ENCODE measurements around the gene SRPK1.

Gene SRPK1

DNA sequence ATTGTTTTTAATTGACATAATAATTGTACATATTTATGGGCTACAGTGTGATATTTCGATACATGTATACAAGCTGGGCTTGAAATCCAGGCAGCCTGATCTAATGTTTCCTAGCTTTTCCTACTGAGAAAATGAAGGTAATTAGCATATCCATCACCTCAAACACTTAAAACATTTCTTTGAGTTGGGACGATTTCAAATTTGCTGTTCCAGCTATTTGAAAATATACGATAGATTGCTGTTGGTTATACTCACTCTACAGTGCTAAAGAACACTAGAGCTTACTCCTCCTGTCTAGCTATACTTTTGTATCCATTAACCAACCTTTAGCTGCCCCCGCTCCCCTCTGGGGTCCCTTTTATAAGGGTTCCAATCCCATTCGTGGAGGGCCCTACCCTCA, 111.1 kb downstream of the SRPK1 start:
- no peak for DNase-seq

DNA sequence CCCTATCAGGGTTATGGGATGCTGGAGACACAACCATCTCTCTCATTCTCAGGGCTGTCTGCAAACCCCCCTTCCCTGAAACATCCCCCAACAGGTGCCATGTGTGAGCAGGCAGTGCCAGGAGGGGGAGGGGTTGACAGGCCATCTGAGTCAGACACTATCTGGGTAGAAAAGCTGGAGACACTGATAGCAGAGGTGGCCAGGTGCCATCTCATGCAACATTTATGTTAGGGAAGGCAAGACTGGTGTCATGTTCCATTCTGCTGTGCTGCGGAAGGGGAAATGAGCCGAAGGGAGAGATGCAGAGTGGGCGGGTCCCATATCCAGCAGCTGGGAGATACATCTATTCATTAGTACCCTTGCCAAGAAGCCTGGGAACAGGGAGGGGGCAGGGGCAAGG, 112.2 kb downstream of the SRPK1 start:
- DNase-seq, result no peak

DNA sequence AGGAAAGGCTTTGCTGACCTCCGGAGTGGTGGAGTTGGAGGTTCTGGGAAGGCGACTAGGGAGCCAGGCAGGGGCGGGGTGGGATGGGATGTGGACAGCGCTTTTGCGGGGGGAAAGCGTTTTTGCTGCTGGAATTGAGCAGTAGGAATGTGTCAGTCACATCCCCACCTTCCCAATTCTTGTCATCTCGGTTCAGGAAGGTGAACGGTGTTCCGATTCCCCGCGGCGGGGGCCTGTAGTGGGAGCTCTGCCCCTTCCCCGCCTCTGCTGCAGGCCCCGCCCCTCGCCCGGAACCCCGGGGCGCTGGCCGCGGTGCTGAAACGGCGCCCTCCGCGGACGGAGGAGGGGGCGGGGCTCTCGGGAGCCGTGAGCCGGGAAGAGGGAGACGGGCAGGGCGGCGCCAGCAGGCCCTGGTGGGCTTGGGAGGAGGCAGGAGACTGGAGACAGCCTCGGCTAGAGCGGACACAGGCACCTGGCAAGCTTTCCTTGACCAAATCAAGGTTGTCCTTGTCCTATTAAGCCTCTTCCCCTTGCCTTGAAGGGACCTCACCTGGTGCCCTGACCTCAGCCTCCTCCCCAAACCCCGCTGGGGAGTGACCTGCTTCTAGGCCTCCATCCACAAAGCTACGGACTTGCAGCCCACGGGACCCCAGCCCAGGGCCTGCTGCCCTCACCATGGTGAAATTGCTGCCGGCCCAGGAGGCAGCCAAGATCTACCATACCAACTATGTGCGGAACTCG, 115.7 kb downstream of the SRPK1 start, which contains the start of gene LHFPL5:
Gene LHFPL5 (plus strand): TSS at position 357 of the 741 bp plus-strand sequence. CDS start 319 bp downstream, at position 676.
- no peak for DNase-seq

DNA sequence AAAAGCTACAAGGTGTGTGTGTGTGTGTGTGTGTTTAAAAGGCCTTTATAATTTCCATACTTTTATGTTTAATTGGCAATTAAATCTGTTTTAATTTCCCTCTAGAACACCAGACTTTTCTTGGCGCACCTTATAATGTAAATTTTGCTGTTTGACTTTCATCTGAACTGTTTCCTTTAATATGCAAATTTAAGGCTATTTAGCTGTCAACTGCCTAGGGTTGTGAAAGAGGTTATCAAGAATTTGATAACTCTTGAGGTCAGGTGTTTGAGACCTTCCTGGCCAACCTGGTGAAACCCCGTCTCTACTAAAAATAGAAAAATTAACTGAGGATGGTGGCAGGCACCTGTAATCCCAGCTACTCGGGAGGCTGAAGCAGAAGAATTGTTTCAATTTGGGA, 119.8 kb downstream of the SRPK1 start:
- DNase-seq, result no peak

DNA sequence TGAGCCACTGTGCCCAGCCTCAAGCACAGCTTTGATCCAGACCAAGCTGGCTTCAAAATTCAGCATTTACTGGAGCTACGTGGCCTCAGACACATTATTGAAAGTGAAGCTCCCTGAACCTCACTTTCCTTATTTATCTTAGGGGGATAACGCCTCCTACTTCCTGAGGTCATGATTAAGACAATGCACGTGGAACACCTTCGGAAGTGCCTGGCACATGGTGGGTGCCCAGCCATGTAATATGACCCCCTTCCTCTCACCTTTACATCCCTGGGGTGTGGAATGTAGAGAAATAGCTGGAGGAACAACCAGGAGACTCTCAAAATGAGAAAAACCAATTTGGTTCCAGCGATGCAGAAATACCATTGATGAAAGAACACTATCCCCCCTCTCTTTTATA, 122.2 kb downstream of the SRPK1 start:
- DNase-seq, result no peak

DNA sequence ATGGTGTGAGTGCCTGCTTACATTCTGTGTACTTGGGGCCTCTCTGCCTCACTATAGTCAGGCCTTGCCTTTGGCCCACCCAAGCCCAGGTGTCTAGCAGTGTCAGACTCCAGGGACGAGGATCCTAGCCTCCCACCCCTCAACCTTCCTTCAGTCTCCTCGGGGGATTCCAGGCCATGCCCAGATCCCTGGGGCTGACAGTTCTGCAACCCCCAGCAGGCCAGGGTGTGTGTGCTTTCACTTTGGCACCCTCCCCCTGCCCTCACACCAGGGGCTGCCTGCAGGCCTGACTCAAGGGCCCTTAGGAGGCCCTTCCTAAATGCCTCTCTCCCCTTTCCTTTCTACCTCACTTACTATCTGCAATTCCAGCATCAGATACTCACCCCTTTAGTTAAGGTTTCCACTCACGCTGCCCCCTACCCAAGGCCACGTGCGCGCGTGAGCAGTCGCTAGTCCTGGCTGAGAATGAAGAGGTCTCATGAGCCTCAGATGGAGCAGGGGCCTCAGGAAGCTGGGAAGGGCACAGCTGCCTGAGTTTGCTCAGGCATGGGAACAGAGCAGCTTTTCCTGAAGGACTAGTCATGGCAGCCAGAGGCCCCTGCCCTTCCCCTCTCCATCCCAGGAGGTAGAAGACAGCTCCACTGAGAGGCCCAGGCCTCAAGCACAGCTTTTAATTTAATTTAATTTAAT, 122.9 kb downstream of the SRPK1 start:
- DNase-seq, result no peak

DNA sequence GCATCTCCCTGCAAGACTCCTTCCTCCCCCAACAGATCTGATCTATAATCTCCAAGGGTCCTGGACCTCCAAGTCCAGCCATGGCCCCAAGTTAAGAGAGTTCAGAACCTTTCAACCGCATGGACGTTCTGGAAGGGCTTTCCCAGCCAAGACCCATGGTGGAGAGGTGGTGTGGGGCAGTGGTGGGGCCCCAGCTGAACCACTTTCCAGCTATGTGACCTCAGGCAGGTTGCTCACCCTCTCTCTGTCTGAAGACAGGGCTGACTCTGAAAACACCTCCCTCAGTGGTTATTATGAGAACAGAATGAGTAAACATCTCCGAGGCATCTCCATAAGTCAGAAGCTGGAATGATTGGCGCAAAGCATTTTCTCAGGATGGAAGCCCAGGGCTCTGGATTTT, 124.7 kb downstream of the SRPK1 start:
- DNase-seq, result no peak

DNA sequence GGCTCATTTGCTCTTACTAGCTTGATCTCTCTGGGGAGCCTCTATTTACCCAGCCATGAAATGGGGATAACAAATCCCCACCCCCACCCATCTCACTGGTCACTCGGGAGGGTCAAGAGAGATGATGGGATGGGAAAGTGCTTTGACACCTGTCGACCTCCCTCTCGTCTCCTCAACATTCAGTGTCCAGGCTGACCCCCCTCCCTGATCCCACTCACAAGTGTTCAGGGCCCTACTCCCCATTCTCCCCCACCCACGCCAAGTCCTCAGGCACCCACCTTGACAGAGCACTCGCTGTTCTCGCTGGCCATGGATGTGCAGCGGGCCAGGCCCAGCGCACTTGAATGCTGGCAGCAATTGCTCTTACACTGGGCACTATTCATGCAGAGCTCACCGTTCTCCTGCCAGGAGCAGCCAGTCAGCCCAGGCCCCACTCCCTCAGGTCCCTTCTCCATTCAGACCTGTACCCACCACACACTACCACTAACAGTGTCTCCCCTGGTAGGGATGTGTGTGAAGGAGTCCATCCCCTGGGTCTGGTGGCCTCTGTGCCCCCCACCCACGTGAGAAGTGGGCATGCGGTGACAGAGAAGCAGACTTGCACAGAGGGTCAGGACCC, 125.3 kb downstream of the SRPK1 start:
- DNase-seq, result no peak

DNA sequence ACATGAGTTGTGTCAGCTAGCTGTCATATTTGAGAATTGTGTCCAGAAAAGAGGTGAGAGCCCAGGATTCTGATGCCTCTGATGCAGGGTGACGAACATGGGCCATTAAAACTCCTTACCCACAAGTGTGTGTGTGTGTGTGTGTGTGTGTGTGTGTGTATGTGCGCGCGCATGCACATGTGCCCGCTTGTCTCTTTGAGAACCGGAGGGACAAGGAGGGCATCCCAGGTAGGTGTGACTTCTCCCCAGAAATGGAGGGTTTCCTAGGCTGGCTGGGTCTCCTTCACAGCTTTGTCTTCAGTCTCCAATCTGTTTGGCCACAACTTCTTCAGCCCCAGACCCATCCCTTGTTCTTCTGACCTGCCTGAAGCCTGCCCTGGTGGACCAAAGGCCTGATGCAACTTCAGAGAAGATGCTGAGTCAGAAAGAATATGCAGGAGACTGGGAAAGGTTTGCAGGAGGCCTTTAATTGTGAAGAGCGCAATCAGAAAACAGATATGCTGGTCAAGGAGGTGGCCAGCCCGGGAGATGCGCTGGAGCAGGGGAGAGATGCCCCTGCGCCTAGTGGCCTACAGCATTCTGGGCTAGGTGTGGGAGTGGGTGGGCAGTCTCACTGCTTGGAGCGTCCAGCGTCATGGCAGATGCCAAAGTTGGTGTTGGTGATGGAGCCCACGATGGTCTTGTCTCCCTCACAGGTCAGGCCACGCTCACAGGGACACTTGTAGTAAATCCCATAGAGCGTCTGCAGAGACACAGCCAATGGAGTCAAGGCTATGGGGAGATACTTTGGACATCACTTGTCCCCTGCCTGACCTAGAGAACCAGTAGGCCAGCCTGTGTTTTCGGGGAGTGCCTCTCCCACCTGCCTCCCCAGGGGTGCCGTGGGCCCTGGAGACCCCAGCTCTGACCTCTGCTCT, 126.1 kb downstream of the SRPK1 start:
- no peak for DNase-seq

DNA sequence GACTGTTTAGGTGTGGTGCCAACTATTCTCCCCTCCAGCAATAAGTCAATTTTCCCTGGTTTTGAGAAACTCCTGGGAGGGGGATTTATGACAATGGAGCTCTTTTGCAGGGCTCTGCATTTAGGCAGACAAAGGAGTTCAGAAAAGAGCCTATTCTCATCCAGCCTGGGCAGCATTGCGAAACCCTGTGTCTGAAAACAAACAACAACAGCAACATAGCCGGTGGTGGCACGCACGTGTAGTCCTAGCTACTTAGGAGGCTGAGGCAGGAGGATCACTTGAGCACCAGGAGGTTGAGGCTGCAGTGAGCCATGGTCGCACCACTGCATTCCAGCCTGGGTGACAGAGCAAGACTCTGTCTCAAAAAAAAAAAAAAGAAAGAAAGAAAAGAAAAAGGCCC, 130.2 kb downstream of the SRPK1 start:
- DNase-seq, result no peak

DNA sequence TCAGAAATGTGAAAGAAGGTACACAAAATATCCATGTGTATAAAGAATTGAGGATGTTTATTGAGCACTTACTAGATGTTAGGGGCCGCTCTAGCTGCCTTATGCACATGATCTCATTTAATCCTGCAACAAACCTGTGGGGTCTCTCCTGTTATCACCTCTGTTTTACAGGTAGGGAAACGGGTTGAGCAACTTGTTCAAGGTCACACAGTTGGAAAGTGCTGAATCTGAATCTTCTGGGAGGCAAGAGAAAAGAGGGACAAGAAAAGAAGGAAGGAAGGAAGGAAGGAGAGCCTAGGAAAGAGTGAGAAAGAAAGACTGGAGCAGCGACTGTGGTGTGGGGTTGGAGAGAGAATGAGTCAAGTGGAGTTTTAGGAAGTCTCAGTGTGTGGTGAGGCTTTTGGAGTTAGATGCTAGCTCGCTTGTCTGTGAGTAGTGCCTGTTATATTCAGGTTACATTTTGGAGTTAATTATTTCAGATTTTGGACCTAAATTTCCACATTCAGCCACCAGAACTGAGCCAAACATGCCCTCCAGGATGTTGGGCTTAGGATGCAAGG, 132.4 kb downstream of the SRPK1 start:
- no peak for DNase-seq

DNA sequence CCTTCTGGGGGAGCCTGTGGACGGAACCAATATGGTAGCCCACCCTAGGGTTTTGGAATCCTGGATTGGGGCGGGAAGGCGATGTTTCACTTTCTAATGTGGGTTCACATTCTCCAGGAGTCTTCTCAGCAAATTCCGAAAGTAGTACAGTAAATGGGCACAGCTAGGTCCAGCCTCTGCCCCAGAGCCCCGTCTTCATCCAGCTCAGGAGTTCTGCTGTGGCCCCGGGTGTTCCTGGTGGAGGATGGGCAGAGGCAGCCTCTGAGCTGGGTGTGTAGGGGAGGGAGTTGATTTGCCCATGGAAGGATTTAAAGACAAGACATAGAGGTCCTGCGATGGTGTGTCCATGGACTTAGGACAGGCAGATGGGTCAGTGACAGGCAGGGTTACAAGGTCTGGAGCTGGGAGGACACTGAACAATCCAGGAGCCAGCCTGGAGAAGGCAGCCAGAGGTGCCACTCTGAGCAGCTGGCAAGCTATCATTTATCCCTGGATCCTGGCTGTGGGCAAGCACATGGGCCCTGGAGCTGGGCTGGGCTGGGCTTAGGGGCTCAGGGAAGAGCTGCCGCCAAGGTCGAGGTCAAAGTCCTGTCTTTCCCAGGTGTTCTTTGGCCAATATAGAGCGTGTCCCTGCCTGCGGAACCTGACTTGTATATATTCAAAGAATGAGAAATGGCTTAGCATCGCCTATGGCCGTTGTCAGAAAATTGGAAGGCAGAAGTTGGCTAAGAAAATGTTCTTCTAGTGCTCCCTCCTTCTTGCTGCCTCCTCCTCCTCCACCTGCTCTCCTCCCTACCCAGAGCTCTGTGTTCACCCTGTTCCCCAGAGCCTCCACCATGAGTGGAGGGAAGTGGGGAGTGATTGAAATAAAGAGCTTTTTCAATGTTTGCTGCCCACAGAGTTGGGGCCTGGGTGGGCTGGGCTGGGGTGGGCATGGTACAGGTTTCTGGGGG, 133.4 kb downstream of the SRPK1 start:
- no peak for DNase-seq

DNA sequence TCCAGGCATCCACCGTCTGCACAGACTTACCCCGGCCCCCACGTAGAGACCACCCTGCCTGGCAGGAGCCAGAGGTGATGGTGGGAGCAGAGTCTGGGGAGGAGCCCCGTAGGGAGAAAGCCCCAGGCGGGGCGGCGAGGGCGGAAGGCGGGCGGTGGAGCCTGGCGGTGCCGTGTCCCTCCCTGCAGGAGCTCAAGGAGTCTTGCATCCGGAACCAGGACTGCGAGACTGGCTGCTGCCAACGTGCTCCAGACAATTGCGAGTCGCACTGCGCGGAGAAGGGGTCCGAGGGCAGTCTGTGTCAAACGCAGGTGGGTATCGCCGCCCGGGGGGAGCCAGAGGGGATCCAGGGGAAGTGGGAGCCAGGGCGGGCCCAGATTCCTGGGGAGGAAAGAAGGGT, 134.1 kb downstream of the SRPK1 start:
- no peak for DNase-seq

DNA sequence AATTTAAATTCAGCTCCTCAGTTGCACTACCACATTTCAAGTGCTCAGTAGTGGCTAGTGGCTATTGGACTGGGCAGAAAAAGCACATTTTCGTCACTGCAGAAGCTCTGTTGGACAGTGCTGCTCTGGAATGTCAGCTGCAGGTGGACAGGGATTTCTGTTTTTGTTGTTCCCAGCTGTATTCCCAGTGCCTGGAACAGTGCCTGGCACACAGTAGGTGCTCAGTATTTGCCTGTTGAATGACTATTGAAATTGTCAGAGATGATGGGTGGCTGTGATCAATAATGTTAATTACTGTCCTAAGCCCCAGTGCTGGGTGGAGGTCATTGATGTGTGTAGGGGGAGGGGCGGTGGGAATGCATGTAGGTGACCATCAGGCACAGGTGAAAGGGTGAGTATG, 134.6 kb downstream of the SRPK1 start:
- no peak for DNase-seq

DNA sequence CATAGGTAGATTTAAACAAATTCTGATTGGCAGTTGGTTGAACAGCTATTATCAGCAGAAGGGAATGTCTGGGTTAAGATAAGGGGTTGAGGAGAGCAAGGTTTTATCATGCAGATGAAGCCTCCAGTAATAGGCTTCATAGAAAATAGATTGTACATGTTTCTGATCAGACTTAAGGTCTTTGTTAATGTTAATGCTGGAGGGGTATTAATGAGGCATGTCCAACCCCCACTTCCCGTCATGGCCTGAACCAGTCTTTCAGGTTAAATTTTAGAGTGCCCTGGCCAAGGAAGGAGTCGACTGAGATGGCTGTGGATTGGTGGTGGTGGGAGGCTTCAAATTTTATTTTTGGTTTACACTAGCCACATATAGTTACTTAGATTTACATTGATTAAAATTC, 136.7 kb downstream of the SRPK1 start:
- DNase-seq, result no peak
